Measurements from ENCODE around the gene STX19.

GRCh38 chr3:94071713-94072284 lies 43.4 kb upstream of the STX19 start:
- no peak for TF ChIP-seq CTCF (IDR thresholded peaks at IDR 0.05; ENCODE audit: low read length)
- TF ChIP-seq EZH2 (IDR thresholded peaks at IDR 0.05; ENCODE audit: borderline replicate concordance, low read length): no peak
